ENCODE data around the gene MAPRE3.

MAPRE3 gene

DNA sequence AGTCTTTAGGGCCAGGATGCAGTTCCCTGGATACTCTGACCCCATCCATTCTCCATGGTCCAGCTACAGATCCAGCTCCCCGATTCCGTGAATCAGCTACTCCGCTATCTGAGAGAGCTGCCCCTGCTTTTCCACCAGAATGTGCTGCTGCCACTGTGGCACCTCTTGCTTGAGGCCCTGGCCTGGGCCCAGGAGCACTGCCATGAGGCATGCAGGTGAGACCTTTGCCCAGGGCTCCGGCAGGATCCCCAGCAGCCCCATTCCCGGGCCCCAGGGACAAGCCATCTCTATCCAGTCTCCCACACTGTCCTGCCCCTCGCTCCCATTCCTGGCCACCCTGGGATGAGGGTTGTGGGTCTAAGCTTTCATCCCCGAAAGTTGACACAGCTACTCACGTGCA lies 69.8 kb downstream of the MAPRE3 start:
- no peak for DNase-seq (ENCODE audit: low read depth)

DNA sequence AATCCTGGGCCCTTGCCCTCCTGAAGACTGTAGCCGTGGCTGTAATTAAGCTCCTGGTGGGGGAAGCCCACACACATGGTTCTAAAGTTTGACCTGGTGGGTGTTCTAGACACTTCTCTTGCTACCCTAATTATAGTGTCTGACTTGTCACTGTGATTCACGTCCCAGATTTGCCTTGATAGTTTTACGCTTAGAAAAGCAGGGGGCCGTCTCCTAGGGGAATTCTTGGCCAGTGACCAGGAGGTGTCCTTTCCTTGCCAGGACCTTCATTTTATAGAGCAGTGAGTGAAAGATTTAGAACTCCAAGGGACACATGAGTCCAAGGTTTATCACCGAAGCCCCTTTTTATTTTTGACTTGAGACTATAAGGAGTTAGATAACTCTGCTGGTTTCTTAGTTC lies 71.3 kb downstream of the MAPRE3 start:
- no peak for DNase-seq (ENCODE audit: low read depth)

DNA sequence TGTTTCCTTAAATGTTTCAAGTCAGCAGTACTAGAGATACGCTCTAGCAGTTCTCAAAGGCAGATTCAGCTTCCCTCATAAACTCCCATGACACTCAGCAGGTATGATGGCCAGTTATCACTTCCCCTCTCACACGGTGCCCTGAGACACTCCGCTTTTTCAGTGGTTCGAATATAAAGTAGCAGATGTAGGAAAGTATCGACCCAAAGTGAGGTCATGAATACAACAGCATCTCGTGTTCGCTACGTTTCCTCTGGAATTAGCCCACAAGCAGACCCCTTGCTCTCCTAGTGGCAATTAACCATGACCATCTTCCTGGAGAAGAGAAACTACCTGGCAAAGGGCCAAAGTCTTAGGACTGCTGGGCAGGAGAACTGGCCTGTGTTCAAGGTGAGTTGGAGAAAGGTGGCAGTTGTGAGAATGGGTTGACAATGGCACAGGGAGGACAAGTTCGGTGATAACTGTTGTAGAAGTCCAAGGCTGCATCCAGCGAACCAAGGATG lies 71.8 kb downstream of the MAPRE3 start:
- DNase-seq (ENCODE audit: low read depth), result no peak

DNA sequence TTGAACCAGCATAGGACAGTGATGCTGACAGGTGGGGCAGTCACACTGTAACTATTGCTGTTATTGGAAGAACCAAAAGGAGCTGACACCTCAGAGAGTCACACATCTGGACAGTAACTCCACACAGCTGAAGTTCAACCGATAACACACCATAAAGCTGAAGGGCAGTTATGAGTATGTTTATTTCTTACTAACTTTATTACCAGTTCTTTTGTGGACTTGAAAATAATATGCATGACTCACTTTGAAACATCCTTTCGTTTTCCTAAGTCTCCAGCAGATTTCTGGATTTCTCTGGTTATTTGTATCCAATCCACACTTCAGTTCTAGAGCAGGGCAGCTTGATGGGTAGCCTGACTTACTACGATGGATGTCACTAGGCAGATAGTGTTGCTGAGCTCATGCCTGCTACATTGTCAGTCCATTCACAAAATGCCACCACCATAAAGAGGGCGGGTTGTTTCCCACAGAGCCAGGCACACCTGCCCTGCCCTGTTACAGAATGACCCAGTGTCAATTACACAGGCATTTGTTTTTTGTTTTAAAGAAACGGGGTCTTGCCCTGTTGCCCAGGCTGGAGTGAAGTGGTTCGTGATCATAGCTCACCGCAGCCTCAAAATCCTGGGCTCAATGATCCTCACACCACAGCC lies 72.7 kb downstream of the MAPRE3 start:
- DNase-seq (ENCODE audit: low read depth), result no peak

DNA sequence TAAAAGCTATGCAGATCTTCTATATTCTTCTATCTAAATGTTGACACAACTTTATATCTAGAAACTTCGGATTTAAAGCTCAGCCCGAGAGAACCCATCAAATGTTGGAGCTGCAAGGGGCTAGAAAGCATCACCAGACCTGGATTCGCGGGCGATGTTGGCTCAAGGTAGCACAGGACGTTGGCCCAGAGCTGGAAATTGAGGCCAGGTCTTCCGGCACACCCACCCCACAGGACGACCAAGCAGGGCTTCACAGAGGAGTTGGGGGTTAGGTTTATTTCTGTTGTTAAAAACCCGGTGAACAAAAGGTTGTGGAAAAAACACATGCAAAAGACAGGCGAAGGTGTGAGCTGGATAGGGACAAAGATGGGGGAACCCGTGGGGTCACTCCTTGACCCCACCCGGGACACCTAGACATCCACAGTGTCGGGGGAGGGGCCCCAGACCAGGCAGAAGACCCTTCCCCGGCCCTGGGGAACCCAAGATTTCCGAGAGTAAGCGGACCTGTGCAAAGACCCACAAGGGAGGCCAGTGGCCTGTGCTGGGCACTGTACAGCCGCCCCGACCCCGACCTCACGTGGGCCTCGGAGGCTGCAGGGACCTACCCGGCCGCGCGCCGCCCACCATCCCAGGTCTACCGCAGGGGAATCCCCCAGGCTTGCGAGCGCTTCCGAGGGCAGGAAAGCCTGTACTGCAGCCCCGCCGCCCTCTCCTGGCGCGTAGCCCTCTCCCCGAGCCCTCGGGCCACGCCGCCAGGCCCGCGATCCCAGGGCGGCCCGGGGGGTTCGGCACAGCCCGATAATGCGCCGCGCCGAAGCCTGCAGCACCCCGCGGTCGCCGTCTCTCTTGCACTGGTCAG lies 79.2 kb downstream of the MAPRE3 start:
- DNase-seq (ENCODE audit: low read depth), result no peak

DNA sequence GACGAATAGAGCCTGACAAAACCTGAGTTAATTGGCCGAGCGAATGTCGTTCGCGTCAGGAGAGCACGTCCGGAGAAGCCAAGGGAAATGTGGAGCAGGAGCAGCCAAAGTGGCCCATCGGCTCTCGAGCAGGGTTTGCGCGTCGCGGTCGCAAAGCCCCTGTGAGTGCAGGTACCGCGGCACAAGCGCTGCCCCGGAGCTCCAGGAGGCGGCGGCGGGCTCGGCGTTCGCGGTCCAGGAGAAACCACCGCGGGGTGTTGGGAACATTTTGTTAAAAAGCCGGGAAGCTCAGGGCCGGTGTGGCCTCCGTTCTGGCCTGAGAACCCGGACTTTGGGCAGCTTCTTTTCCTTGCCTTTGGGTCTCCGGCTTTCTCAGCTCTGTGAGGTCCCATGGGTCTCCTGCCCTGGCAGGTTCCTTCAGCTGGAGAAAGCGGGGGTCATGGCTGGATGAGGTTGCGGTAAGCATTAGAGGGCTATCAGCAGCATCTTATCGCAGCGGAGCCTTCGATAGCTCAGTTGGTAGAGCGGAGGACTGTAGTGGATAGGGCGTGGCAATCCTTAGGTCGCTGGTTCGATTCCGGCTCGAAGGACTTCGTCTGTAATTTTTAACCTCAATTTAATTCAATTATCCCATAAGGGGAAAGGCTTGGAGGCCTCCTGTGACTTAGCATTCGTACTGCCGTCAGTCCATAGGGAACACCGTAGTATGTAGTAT lies 80.0 kb downstream of the MAPRE3 start:
- DNase-seq (ENCODE audit: low read depth), result peak; percentile 97

DNA sequence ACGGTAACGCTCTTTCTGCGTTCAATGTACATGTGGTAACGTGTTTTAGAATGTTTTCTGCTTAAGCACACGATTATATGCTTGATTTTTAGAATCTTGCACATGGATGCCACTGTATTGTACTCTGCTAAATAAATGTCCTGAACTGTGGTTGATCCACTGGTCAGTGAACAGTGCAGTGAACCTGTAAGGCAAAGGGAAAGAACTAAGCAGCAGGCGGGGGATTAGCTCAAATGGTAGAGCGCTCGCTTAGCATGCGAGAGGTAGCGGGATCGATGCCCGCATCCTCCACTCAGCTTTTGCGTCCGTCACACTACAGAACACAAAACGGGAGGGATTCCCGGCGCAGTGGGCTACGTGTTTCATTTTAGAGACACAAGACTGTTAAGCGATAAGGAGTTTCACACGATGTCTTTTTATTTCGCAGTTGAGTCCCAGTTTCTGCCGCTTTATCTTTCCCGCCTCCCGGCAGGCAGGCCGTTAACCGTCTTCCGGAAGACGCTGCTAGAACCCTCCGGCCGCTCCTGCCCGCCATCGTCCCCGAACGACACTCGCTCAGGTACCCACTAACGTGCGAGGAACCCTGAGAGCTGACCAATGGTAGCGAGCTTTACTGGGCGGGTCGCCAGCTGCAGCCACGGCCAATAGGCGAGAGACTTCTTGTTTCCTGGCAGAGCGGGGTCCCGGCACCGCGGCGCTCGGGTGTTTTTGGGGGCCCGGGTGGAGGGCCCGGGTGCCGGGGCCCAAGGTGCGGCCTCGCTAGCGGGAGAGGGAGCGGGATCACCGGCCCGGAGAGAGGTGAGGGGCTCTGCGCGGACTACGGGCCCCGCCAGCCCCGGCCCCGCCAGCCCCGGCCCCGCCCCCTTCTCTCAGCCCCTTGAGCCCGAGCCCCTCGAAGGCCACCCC lies 80.8 kb downstream of the MAPRE3 start, which contains the start of gene AGBL5:
Gene AGBL5 (plus strand): TSS at position 673 of the 906 bp plus-strand sequence. CDS start 1,291 bp downstream, outside the sequence.
- peak; percentile 90 for DNase-seq (ENCODE audit: low read depth)

DNA sequence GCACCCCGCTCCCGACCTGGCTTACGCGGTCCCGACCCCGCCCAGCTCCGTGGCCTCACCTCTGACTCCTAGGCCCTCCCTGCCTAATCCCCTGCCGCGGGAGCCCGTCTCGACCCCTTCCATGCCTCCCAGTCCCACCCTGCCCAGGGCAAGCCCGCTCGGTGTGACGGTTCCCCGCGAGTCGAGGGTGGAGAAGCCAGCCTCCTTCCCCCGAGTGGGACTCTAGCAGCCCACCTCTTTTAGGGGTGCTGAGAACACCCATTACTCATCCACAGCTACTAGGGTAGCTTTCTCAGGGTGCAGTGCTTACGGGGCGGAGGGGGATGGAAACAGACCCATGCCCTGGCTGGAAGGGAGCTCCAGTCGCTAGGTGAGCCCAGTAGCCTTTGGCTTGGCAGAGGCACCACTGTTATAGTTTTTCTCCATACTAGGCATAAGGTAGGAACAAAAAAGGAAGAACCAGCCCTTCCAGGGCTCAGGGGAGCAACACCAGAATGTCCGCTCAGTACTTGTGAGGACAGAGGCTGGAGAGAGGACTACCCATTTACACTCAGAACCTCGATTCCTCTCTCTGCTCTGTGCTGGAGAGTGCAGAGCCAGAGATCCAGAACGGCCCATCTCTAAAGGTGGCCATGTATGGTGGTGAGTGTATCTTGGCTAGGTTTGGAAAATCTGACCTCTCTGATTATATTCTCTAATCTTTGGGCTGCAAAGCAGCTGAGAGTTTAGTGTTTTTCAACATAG lies 81.6 kb downstream of the MAPRE3 start:
- DNase-seq (ENCODE audit: low read depth), result no peak

DNA sequence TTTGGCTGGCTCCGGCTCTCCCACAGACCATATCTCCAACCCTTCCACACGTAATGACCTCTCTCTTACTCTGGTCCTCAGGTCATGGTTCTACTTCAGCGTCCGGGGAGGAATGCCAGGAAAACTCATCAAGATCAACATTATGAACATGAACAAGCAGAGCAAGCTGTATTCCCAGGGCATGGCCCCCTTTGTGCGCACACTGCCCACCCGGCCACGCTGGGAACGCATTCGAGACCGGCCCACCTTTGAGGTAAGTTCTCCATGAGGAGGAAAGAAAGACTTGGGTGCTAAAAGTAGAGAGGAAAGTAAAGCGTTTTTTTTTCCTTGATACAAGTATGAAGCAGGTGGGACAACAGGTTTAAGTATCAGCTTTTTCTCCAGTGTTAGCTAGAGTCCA lies 82.9 kb downstream of the MAPRE3 start:
- no peak for DNase-seq (ENCODE audit: low read depth)

DNA sequence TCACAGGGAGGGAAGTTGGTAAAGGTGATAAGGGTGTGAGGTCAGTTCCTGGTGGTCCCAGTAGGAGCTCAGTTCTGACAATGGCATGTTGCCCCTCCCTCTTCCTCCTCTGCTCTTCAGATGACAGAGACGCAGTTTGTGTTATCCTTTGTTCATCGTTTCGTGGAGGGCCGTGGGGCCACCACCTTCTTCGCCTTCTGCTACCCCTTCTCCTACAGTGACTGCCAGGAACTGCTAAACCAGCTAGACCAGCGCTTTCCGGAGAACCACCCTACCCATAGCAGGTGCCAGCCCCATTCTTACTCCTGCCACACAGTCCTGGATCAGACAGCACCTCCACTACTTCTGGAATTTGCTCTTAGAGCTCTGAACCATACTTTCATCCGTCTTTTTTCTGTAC lies 83.3 kb downstream of the MAPRE3 start:
- DNase-seq (ENCODE audit: low read depth), result no peak

DNA sequence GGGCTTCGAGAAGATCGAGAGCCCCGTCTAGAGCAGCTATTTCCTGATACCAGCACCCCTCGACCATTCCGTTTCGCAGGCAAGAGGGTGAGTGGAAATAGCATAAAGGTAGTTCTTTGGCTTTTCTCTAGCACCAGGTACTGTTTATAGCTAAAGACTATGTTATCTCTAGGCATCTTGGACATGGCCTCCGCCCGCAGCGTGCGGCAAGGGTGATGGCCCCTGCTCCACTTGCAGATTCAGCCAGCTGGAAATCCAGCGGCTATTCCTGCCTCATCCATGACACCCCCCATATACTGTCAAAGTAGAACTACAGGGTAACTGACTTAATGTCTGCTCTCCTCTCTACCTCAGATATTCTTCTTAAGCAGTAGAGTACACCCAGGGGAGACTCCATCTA lies 84.3 kb downstream of the MAPRE3 start:
- DNase-seq (ENCODE audit: low read depth), result no peak

DNA sequence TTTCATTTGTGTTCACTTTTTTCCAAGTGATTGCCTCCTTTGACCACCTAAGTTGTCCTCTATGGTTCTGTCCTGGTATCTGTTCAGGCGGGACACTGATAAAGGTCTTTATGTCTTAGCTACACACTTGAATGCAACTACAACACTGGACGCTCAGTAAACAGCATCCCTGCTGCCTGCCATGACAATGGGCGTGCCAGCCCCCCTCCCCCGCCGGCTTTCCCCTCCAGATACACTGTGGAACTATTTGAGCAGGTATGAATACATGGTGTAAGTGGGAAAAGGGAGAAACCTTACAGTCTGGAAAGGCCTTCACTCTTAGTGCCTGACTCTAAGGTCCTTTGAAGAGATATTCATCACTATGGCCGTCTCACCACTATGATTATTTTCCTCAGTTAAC lies 86.7 kb downstream of the MAPRE3 start:
- DNase-seq (ENCODE audit: low read depth), result no peak

DNA sequence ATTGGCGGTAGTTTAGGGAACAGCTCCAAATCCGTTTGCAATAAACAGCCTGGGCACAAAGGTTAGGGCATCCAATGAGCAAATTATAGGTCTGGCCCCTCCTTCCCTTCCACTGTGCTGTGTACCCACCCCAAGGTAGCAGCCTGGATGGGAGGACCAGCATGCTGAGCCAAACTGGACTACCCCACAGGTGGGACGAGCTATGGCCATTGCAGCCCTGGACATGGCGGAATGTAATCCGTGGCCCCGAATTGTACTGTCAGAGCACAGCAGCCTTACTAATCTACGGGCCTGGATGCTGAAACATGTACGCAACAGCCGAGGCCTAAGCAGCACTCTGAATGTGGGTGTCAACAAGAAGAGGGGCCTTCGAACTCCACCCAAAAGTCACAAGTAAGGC lies 87.8 kb downstream of the MAPRE3 start:
- no peak for DNase-seq (ENCODE audit: low read depth)

DNA sequence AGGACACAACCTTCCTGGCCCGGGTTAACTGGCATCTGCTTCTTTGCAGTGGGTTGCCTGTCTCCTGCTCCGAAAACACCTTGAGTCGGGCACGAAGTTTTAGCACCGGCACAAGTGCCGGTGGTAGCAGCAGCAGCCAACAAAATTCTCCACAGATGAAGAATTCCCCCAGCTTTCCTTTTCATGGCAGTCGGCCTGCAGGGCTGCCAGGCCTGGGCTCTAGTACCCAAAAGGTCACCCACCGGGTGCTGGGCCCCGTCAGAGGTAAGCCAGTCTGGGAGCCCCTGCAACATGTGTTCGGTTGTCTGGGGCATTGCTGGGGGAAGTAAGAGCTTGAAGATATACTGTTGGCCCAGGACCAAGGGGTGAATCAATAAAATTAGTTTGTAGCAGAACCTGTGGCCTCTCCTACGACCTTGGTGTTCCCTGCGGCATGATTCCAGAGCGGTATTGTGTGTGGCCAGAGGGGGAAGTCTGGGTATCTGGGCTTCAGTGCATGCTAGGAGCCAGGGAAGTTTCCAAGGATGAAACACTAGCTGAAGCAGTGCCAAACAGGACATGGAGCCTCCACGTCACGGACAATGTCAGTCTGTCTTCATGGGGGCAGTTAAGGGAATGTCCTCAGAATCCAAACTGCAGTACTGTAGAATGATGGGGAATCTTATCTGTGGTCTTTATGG lies 88.8 kb downstream of the MAPRE3 start:
- DNase-seq (ENCODE audit: low read depth), result no peak

DNA sequence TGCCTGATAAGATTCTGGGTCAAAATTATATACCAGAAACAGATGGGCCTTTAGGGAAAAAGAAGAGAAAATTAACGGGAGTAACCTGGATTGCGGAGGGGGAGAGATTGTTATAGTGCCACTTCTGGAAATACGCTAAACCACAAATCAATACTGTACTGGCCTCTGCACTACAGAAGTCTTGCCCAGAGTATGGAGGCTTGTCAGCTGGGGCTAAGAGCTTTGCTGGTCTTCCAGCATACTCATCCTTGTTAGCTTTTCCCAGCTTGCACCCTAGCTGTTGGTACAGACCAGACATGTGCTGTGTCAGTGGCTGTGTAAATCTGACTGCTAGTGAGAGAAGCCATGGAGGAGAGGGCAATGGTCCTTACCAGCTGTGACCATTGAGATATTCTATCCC lies 89.9 kb downstream of the MAPRE3 start:
- no peak for DNase-seq (ENCODE audit: low read depth)

DNA sequence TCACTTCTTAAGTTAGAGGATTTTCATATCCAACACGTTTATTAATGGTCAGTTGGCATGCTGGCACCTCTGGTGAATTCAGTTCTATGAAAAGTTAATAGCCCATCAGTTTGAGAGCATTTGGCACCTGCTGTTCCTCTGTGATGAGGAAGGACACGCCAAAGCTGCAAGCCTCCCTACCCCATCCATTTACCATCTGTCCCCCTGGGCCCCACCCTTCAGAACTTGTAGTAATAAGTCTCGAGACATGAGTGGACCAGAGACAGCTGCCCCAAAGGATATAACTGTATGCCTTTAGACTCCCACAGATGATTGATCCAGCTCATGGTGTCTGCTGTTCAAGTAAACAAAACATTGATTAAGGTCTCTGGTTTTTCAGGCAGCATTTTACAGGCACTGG lies 94.7 kb downstream of the MAPRE3 start:
- no peak for DNase-seq (ENCODE audit: low read depth)

DNA sequence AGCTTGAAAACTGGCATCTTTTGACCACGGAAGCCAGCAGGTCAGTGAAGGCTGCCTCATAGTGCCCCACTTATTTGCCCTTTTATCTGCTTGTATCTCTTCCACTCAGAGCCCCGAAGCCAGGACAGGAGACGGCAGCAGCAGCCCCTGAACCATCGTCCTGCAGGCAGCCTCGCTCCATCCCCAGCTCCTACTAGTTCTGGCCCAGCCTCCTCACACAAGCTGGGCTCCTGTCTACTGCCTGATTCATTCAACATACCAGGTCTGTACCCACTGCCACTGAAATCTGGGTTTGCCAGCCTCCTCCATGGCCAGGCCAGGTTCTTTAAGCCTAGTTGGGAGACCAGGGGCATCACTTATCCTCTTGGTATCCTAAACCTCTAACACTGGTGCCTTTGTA lies 96.9 kb downstream of the MAPRE3 start:
- no peak for DNase-seq (ENCODE audit: low read depth)

DNA sequence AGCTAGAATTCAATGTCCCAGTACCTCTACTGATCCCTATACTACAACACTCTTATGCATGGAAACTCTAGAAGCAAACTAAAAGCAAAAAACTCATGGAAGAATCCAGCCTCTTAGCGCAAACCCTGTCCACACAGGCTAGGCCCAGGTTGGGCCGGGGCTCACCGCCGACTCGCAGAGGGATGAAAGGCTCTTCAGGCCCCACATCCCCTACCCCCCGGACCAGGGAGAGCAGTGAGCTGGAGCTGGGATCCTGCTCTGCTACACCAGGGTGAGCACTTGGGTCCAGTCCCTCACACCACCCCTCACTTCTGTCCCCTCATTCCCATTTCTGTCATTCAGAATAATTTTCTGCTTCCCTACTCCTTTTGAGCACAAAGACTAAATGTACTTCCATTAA lies 99.0 kb downstream of the MAPRE3 start:
- DNase-seq (ENCODE audit: low read depth), result no peak

DNA sequence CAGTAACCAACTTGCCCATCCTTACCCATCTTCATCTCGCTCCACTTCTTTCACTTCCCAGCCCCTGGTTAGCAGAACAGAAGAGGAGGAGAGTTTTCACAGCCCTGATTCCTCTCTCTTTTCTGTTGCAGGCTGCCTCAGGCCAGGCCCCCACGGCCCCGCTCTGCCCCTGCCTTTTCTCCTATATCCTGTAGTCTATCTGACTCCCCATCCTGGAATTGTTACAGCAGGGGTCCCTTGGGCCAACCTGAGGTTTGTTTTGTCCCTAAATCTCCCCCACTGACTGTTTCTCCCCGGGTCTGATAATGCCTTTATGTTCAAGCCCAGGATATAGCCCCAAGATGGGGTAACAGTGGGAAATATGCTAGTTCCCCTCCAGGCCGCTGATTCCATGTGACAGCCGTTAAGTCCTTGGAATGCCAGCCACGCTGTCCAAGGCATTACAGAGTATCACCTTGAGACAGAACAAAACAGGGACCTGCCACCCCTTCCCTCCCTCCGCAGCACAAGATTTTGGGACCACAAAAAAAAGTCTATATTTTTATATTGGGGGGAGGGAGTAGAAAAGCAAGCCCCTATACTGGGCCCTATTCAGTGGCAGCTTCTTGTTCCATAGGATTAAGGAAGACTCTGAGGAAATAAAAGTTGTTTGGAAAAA lies 99.7 kb downstream of the MAPRE3 start:
- DNase-seq (ENCODE audit: low read depth), result no peak

Data from fibroblast of the conjunctiva (primary cell).